HFF-Myc (cell line): ENCODE results near the gene MAPK8IP1.

Experiments used
- DNase-seq: peaks from one replicate; pipeline ENCODE4 v3.0.0-alpha.2; 2011; ENCODE audit warnings: low read depth; ENCODE audit errors: extremely low read depth
- H3K4me3 ChIP-seq: replicated peaks from 2 replicates; pipeline ENCODE4 v1.5.1; 2011; ENCODE audit warnings: low read depth, mild to moderate bottlenecking, control low read depth, low read length
- TF ChIP-seq, protein P1 (sequence below): IDR thresholded peaks from 2 replicates; pipeline ENCODE4 v1.5.1; 2012; ENCODE audit warnings: mild to moderate bottlenecking, low read depth, low read length, control low read depth; ENCODE audit errors: missing control alignments

The MAPK8IP1 gene

DNA sequence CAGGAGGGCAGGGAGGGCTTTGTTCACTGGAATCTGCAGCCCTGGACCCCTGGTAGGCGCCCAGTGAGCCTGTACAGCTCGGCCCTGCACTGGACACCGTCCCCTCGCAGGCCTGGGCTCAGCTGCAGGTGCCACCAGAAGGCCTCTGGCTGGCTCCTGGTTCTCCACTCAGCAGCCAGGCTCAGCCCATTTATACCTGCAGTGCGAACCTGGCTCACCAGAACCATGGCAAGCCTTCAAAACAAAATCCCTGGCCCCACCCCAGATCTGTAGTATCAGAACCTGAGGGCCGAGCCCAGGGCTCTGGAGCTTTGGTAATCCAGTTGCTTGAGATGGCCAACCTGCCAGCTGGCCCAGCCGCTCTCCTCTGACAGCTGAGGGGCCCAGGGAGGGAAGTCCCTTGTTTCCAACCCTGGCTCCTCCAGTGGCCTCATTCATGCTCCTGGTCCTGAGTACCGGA is 22.5 kb downstream of the MAPK8IP1 start:
- DNase-seq: no peak
- TF ChIP-seq, protein P1, sequence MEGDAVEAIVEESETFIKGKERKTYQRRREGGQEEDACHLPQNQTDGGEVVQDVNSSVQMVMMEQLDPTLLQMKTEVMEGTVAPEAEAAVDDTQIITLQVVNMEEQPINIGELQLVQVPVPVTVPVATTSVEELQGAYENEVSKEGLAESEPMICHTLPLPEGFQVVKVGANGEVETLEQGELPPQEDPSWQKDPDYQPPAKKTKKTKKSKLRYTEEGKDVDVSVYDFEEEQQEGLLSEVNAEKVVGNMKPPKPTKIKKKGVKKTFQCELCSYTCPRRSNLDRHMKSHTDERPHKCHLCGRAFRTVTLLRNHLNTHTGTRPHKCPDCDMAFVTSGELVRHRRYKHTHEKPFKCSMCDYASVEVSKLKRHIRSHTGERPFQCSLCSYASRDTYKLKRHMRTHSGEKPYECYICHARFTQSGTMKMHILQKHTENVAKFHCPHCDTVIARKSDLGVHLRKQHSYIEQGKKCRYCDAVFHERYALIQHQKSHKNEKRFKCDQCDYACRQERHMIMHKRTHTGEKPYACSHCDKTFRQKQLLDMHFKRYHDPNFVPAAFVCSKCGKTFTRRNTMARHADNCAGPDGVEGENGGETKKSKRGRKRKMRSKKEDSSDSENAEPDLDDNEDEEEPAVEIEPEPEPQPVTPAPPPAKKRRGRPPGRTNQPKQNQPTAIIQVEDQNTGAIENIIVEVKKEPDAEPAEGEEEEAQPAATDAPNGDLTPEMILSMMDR: no peak
- no peak overlapping the region for H3K4me3 ChIP-seq

DNA sequence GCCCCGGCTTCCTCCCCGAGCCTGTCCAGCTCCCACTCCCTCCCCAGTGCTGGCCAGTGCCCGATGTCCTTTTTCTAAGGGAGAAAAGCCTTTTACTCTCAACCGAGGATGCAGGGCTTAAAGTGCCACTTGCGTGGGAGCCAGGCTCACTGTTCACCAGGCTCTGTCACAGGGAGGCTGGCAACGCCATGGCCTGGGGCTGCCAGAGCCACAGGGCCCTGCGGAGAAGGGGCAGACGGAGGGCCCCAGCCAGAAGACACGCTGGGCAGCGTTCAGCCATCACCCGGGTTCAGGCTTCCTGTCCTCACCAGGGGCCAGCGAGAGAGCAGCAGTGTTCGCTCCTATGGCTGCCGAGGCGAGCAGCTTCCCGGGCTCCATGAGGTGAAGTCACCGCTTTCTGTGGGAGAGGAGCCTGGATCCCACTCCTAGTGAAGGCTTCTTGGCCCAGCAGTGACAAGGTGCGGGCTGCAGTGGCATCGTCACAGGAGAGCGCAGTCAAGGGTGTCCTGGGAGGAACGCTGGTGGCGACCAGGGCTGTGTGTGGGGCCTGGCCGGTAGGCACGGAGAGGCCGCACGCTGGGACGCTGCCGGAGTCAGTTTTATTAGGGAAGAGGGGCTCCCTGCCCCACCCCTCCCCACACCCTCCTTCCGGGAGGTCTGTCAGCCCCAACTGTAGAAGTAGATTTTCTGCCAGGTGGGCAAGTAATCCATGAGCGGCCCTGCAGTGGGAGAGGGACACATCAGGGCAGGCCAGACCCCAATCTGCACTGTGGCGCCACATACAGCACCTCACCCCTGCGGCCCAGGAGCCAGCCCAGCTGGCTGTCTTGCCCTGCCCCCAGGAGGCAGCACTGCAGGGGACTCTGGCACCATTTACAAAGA is 24.4 kb downstream of the MAPK8IP1 start:
- TF ChIP-seq, protein P1: no peak
- H3K4me3 ChIP-seq: no peak overlapping the region
- DNase-seq: no peak

DNA sequence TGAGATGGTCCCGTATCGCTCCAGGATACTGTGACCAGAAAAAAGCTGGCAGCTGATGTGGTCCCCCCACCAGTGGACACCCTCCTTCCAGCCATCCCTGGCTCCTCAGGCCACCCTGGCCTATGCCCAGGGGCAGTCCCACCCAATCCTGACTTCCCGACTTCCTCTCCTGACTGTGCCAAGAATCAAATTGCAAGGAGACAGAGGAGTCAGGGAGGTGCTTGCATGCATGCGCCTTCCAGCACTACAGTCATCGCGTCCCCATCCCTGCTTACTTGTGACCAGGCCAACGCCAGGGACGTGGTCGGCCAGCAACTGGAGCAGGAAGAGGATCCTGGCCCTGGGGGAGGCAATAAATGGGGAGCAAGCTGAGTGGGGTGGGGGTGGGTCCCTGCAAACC is 25.2 kb downstream of the MAPK8IP1 start:
- H3K4me3 ChIP-seq: no peak overlapping the region
- no peak for DNase-seq
- TF ChIP-seq, protein P1: no peak

DNA sequence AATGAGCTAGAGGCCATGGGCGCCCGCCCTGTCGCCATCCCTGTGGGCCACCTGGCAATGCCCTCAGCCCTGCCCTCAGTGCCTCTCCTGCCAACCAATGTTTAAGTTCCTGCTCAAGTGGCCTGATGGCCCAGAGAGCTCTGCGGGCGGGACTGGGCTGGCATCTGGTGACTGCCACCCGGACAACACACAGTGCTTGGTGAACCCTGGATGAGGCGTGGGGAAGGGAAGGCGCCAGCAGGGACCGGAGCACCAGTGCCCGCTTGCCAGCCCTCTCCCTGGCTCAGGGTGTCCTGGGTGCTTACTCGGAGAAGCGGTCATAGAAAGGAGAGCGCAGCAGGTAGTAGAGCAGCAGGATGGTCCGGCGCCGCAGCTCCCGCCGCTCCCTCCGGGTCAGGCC is 28.1 kb downstream of the MAPK8IP1 start:
- TF ChIP-seq, protein P1: no peak
- DNase-seq: no peak
- no peak overlapping the region for H3K4me3 ChIP-seq

DNA sequence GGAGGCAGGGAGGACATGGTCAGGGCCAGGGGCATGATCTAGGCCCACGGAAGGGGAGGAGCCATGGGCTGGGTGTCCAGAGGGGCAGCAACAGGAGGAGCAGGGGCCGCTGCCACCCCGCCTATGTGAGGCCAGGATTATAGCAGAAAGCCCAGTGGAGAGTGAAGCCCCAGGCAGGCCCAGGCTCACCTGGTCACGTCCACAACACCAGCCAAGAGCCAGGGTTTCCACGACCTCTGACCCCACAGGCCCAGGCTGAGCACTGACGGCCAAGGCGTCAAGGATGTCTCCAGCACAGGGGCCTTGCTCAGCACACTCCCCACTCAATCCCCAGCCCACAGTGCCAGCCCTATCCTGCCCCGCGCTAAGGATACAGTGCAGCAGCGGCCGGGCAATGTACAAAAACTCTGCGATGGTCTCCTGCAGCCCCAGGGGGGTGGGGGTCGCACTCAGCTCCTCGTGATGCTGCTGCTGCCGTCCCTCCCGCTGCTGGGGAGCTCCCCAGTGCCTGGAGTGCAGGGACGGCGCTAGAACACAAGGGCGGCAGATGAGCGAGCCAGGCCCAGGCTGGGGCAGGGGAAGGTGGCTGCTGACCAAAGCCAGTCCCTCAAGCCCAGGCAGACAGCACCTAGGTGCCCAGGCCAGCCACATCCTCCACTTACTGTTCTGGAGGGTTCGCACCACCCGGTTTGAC is 28.6 kb downstream of the MAPK8IP1 start:
- no peak for DNase-seq
- H3K4me3 ChIP-seq: no peak overlapping the region
- TF ChIP-seq, protein P1: no peak

DNA sequence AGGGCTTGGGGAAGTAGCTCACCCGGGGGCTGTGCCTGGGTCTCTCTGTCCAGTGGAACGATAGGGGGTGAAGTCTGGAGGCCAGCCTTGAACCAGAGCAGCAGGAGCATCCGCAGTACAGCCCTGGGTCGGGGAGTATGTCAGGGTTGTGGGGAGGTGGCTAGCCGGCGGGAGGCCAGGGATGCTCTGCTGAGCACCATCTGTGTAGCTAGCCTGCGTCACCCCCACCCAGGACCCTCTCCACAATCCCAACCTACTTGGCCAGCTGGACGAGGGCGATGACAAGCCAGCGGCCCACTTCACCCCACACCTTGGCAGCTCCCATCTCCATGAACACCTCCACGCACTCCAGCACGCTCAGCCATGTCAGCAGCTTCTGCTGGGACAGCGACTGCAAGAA is 30.0 kb downstream of the MAPK8IP1 start:
- DNase-seq: no peak
- TF ChIP-seq, protein P1: no peak
- no peak overlapping the region for H3K4me3 ChIP-seq
